Gastroesophageal sphincter (tissue), 3 donors: Measurements from ENCODE around the gene SERBP1.

Source experiments
- CTCF ChIP-seq, 4 experiments: fragments of 200-600 bp in 2 of 4; fragments of 450-650 bp in 2 of 4; sonication (generic) in 1 of 4; IDR thresholded peaks; one replicate each; pipeline ENCODE4 v1.5.1; 2017 to 2019; ENCODE audit warnings: antibody characterized with exemption in 4 of 4, mild to moderate bottlenecking in 2 of 4, moderate library complexity in 2 of 4
- EP300 ChIP-seq: sonication (generic); formaldehyde crosslinking; IDR thresholded peaks from one replicate; pipeline ENCODE4 v1.6.1; 2017; ENCODE audit warnings: antibody characterized with exemption, mild to moderate bottlenecking
- POLR2A ChIP-seq, 2 donors: fragments of 450-650 bp; IDR thresholded peaks; one replicate each; pipeline ENCODE4 v1.6.1; 2017; ENCODE audit warnings: antibody characterized with exemption in 2 of 2, mild to moderate bottlenecking in 2 of 2, moderate library complexity in 1 of 2

- TF ChIP-seq CTCF (IDR thresholded peaks at IDR 0.05) (no peak), POLR2A (IDR thresholded peaks at IDR 0.05) (no peak), EP300 (no peak)
Measured at GRCh38 chr1:67429011-67429527, 1.1 kb downstream of the SERBP1 start.
